CD4-positive, alpha-beta T cell (primary cell): Measurements from ENCODE around the gene RB1. TPM values are rescaled to one million over a fixed set of nuclear protein-coding genes. Genes with fewer than 3 reads are reported as not detected.

ENCODE experiments used
- ATAC-seq: fragments of 200-7000 bp; cut with Tn5 transposase; one replicate; pipeline ENCODE4 v1.10.0; 2022; ENCODE audit warnings: mild to moderate bottlenecking; ENCODE audit not compliant: poor library complexity
- CTCF ChIA-PET: fragments of 350-600 bp; sonication (Branson Sonifier 250); formaldehyde crosslinking; loops from one replicate; lab custom pipeline; 2021; ENCODE audit warnings: antibody characterized with exemption, inconsistent platforms; lab: Charles Lee
- POLR2A ChIA-PET: fragments of 350-600 bp; sonication (Branson Sonifier 250); formaldehyde crosslinking; loops from one replicate; lab custom pipeline; 2021; ENCODE audit warnings: antibody characterized with exemption, inconsistent platforms; lab: Charles Lee
- DNase-seq, 14 experiments: peaks; one replicate each; pipeline ENCODE4 v3.0.0-alpha.2; 2013 to 2020; ENCODE audit warnings: mixed read lengths in 2 of 14
- H3K27ac ChIP-seq, 2 donors: one replicate each; pipeline versions ENCODE4 v1.5.1 to v1.7.0; 2013; ENCODE audit warnings: low read length in 2 of 2, low read depth in 1 of 2, mild to moderate bottlenecking in 1 of 2
- H3K27me3 ChIP-seq, 2 experiments: 1 replicate in 1 of 2; 2 replicates in 1 of 2; pipeline versions ENCODE4 v1.6.1 to v1.7.0; 2013; ENCODE audit warnings: low read length in 2 of 2, control low read depth in 1 of 2, mild to moderate bottlenecking in 1 of 2, moderate library complexity in 1 of 2; ENCODE audit not compliant: insufficient read depth in 2 of 2, control insufficient read depth in 1 of 2
- H3K36me3 ChIP-seq: one replicate; pipeline ENCODE4 v1.6.1; 2013; ENCODE audit warnings: low read length, control low read depth; ENCODE audit not compliant: insufficient read depth
- H3K4me1 ChIP-seq: one replicate; pipeline ENCODE4 v1.6.1; 2013; ENCODE audit warnings: low read length, control low read depth; ENCODE audit not compliant: insufficient read depth
- H3K4me3 ChIP-seq: one replicate; pipeline ENCODE4 v1.5.1; 2013; ENCODE audit warnings: mild to moderate bottlenecking, low read length, moderate library complexity
- H3K9me3 ChIP-seq, 2 experiments: 1 replicate in 1 of 2; 2 replicates in 1 of 2; pipeline versions ENCODE4 v1.6.1 to v1.7.0; 2013; ENCODE audit warnings: low read length in 2 of 2, mild to moderate bottlenecking in 2 of 2, control low read depth in 1 of 2, moderate library complexity in 1 of 2; ENCODE audit not compliant: control insufficient read depth in 1 of 2, insufficient read depth in 1 of 2
- H3K27ac Mint-ChIP-seq: one replicate; pipeline ENCODE4 v1.8.0; 2020; ENCODE audit warnings: mixed read lengths
- H3K27me3 Mint-ChIP-seq: one replicate; pipeline ENCODE4 v1.8.0; 2021; ENCODE audit warnings: mixed read lengths
- H3K36me3 Mint-ChIP-seq: one replicate; pipeline ENCODE4 v1.8.0; 2021; ENCODE audit warnings: low read depth, mixed read lengths
- H3K4me1 Mint-ChIP-seq: one replicate; pipeline ENCODE4 v1.8.0; 2021; ENCODE audit warnings: low read depth, mixed read lengths
- H3K4me3 Mint-ChIP-seq: one replicate; pipeline ENCODE4 v1.8.0; 2020; ENCODE audit warnings: mild to moderate bottlenecking, mixed read lengths
- H3K9me3 Mint-ChIP-seq: one replicate; pipeline ENCODE4 v1.8.0; 2020; ENCODE audit warnings: mixed read lengths
- CTCF ChIP-seq: fragments of 200-600 bp; IDR thresholded peaks from one replicate; pipeline ENCODE4 v1.8.0; 2022; ENCODE audit warnings: antibody characterized with exemption, mild to moderate bottlenecking
- intact Hi-C, 2 experiments: fragments of 100-400 bp; cut with DNase I in 1 of 2; cut with micrococcal nuclease in 1 of 2; formaldehyde crosslinking; loops; one replicate each; pipeline versions ENCODE4 v1.15.1 to v1.9.0; 2023 to 2025; cut with DNase I, micrococcal nuclease
- total RNA-seq, 174 experiments: library from RNA in 2 of 174; stranded (reverse) in 2 of 174; gene quantifications; one replicate each; pipeline ENCODE4 v1.2.3 and lab custom pipeline; 2021 to 2026

RB1 gene
- total RNA-seq, 2 experiments from 2014 or later: 14.9 to 18.4 TPM

DNA sequence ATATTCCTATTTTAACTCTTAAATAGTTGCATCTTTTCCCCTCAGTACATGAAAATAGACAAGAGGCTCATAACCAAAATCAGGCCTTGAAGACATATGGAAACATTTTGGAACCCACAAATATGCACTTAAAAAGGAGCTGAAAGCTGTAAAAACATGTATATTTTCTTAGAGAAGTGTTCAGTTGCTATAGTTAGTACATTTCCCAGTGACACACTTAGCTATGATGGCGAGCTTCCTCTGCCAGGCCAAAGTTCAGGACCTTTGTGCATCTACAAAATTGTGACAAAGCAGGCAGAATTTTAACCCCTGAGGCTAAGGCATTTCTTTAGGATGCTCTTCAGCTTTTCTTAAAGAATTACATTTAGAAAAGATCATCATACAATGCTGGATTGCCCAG lies 174.8 kb downstream of the RB1 start:
- POLR2A ChIA-PET: interaction anchor here (0.6 to 1.3 kb wide), 3 partner anchors 16 to 54 kb away, joined by 3 to 6 read pairs (median 3); partner anchors contain the start of gene RCBTB2
- H3K4me3 ChIP-seq: no peak overlapping the region
- H3K36me3 Mint-ChIP-seq: peaks cover 62% of the 10 kb centered on the region

GRCh38 chr13:48483575-48483974 lies 180.0 kb downstream of the RB1 start:
- CTCF ChIA-PET: no interaction called here
- Histone ChIP-seq H3K4me3 (no peak overlapping the region), H3K27ac (no peak overlapping the region), H3K36me3 (peaks cover 13% of the 10 kb centered on the region), H3K9me3 (no peaks in the 10 kb centered on the region), H3K4me1 (peaks cover 12% of the 10 kb centered on the region), H3K27me3 (no peaks in the 10 kb centered on the region)
- no peak for TF ChIP-seq CTCF
- Mint-ChIP-seq H3K27me3 (no peaks in the 10 kb centered on the region), H3K27ac (no peak overlapping the region), H3K9me3 (no peaks in the 10 kb centered on the region), H3K4me1 (peaks cover 31% of the 10 kb centered on the region), H3K36me3 (peaks cover 54% of the 10 kb centered on the region), H3K4me3 (no peak overlapping the region)
- DNase-seq (no peak), ATAC-seq (no peak)
- intact Hi-C loops: no loop called here
- POLR2A ChIA-PET: interaction anchor here (0.9 to 1.6 kb wide), 3 partner anchors 9 to 96 kb away, joined by 3 to 7 read pairs (median 5); no protein-coding TSS in a partner anchor

More for the DNA sequence above, 174.8 kb downstream of the RB1 start:
- Mint-ChIP-seq H3K4me1 (peaks cover 11% of the 10 kb centered on the region), H3K27ac (no peak overlapping the region), H3K4me3 (no peak overlapping the region), H3K27me3 (no peaks in the 10 kb centered on the region), H3K9me3 (no peaks in the 10 kb centered on the region)
- no peak overlapping the region for H3K27ac ChIP-seq
- no peaks in the 10 kb centered on the region for H3K9me3 ChIP-seq
- DNase-seq (no peak), ATAC-seq (no peak)
- CTCF ChIA-PET: no interaction called here
- H3K4me1 ChIP-seq: no peaks in the 10 kb centered on the region
- intact Hi-C loops: no loop called here
- no peaks in the 10 kb centered on the region for H3K27me3 ChIP-seq
- peaks cover 8% of the 10 kb centered on the region for H3K36me3 ChIP-seq
- TF ChIP-seq CTCF: no peak

GRCh38 chr13:48485432-48485831 lies 181.9 kb downstream of the RB1 start:
- POLR2A ChIA-PET: interaction anchor here (0.6 to 1.4 kb wide), 5 partner anchors 20 to 624 kb away, joined by 3 to 9 read pairs (median 3); partner anchors contain the start of genes RB1 and RCBTB2
- TF ChIP-seq CTCF: no peak
- ATAC-seq (no peak), DNase-seq (no peak)
- intact Hi-C loops: no loop called here
- Histone ChIP-seq H3K9me3 (no peaks in the 10 kb centered on the region), H3K4me1 (peaks cover 19% of the 10 kb centered on the region), H3K4me3 (no peak overlapping the region), H3K27me3 (no peaks in the 10 kb centered on the region), H3K36me3 (peaks cover 11% of the 10 kb centered on the region), H3K27ac (no peak overlapping the region)
- H3K27me3 Mint-ChIP-seq: no peaks in the 10 kb centered on the region
- H3K9me3 Mint-ChIP-seq: no peaks in the 10 kb centered on the region
- no peak overlapping the region for H3K27ac Mint-ChIP-seq
- peaks cover 31% of the 10 kb centered on the region for H3K4me1 Mint-ChIP-seq
- H3K36me3 Mint-ChIP-seq: peaks cover 47% of the 10 kb centered on the region
- no peak overlapping the region for H3K4me3 Mint-ChIP-seq
- CTCF ChIA-PET: interaction anchor here (0.6 to 0.7 kb wide), 2 partner anchors 75 to 177 kb away, joined by 3 read pairs; no protein-coding TSS in a partner anchor
